Measurements from ENCODE around the gene LPIN1. TPM values are rescaled to one million over a fixed set of nuclear protein-coding genes. Genes with fewer than 3 reads are reported as not detected.
A peak's percentile ranks its signal among the peaks of the same experiment; 100 is the strongest.

The LPIN1 gene
- total and polyA plus RNA-seq, 12 donors: 18.9 to 61.0 (median 34.4) TPM

GRCh38 chr2:11713815-11714214 is 32.6 kb upstream of the LPIN1 start:
- intact Hi-C loops (cut with DNase I): loop anchor here in 1 of 10 donors (1.0 kb wide), 1 partner anchor 19 kb away; no protein-coding TSS in a partner anchor
- no peak for TF ChIP-seq CTCF (IDR thresholded peaks at IDR 0.05)
- Histone ChIP-seq H3K4me3 (no peak overlapping the region), H3K4me1 (peaks cover 0 to 34% (median 8%) of the 10 kb centered on the region in 9 donors), H3K36me3 (no peaks in the 10 kb centered on the region), H3K9me3 (no peaks in the 10 kb centered on the region), H3K27me3 (peaks cover 0 to 17% (median 0%) of the 10 kb centered on the region in 7 donors), H3K27ac (no peak overlapping the region)
- WGBS, 2 donors: 74 to 79% methylated on average over 7 of the region's 7 CpGs
- no peak for DNase-seq
- ATAC-seq: no peak

DNA sequence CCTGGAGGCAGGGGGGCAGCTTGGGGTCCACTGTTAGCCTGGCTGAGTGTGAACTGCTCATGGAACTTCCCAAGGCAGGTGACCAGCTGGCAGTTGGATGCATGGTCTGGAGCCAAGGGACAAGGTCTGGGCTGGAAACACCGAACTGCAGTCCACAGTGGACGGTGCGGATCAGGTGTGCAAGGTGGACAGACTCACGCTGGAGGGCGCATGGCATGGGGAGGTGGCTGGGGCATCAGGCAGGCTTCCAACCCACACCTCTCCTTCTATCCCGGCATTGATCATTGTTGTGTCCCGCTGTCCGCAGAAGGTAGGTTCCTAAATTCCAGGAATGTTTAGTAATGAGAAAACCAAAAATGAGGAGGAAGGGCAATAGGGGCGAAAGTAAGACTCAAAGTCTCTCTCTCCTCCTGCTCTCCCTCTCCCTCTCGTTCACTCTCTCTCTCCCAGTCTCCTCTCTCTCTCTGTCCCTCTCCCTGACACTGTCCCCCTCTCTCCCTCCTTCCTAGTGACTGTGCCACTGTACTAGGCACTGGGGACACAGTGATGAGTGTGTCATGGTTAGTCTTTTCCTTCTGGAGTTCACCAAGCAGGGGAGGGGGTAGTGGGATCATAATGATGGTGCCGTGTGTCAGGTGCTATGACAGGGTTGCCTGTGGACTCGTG is 30.3 kb upstream of the LPIN1 start:
- H3K36me3 ChIP-seq: no peaks in the 10 kb centered on the region
- H3K27ac ChIP-seq: no peak overlapping the region
- TF ChIP-seq CTCF (IDR thresholded peaks at IDR 0.05): no peak
- ATAC-seq (peak in 1 of 8 donors; percentile 43), DNase-seq (no peak)
- 90% methylated on average over 12 of the region's 12 CpGs for WGBS, 2 donors
- no peaks in the 10 kb centered on the region for H3K9me3 ChIP-seq
- H3K4me1 ChIP-seq: peaks cover 0 to 32% (median 2%) of the 10 kb centered on the region in 9 donors
- H3K27me3 ChIP-seq: peaks cover 0 to 33% (median 15%) of the 10 kb centered on the region in 7 donors
- no peak overlapping the region for H3K4me3 ChIP-seq
- intact Hi-C loops (cut with DNase I): no loop called here

GRCh38 chr2:11716689-11717321 is 29.6 kb upstream of the LPIN1 start:
- no peak for TF ChIP-seq CTCF (IDR thresholded peaks at IDR 0.05)
- ATAC-seq (peak in 3 of 8 donors; percentile 38 to 58 (median 50)), DNase-seq (no peak)
- H3K27ac ChIP-seq: peak overlapping the region in 1 of 10 donors; percentile 56
- intact Hi-C loops (cut with DNase I): no loop called here
- no peaks in the 10 kb centered on the region for H3K9me3 ChIP-seq
- H3K36me3 ChIP-seq: no peaks in the 10 kb centered on the region
- 79 to 82% methylated on average over 8 of the region's 8 CpGs for WGBS, 2 donors
- peaks cover 0 to 25% (median 0%) of the 10 kb centered on the region in 9 donors for H3K4me1 ChIP-seq
- peaks cover 0 to 33% (median 15%) of the 10 kb centered on the region in 7 donors for H3K27me3 ChIP-seq
- no peak overlapping the region for H3K4me3 ChIP-seq

- Histone ChIP-seq H3K4me3 (no peak overlapping the region), H3K27ac (no peak overlapping the region), H3K9me3 (no peaks in the 10 kb centered on the region), H3K36me3 (no peaks in the 10 kb centered on the region), H3K4me1 (peaks cover 0 to 21% (median 0%) of the 10 kb centered on the region in 9 donors), H3K27me3 (peaks cover 0 to 33% (median 15%) of the 10 kb centered on the region in 7 donors)
- intact Hi-C loops (cut with DNase I): no loop called here
- DNase-seq: no peak
- WGBS, 2 donors: 80 to 94% methylated on average over 1 of the region's 1 CpG
- no peak for TF ChIP-seq CTCF (IDR thresholded peaks at IDR 0.05)
- no peak for ATAC-seq
These were observed 28.8 kb upstream of the LPIN1 start for GRCh38 chr2:11717623-11718022.

Measured in heart right ventricle (tissue), 16 donors.